Measurements from ENCODE around the gene GJC2.

GJC2 gene

GRCh38 chr1:228152097-228152917 is 2.6 kb downstream of the GJC2 start:
- Histone ChIP-seq H3K18ac (ENCODE audit: low read length) (no peak overlapping the region), H4K8ac (ENCODE audit: low read depth, low read length) (no peak overlapping the region), H3K23ac (ENCODE audit: low read length) (no peak overlapping the region), H3K4me1 (ENCODE audit: control insufficient read depth, low read depth, low read length) (no peaks in the 10 kb centered on the region), H3K4ac (ENCODE audit: low read depth, low read length) (no peak overlapping the region), H3K79me2 (ENCODE audit: control insufficient read depth, insufficient read depth, low read length) (no peaks in the 10 kb centered on the region), H2AK5ac (ENCODE audit: low read length) (no peak overlapping the region), H3K36me3 (ENCODE audit: control insufficient read depth, insufficient read depth, low read length) (no peaks in the 10 kb centered on the region), H3K27ac (ENCODE audit: low read depth, low read length) (no peak overlapping the region), H4K5ac (ENCODE audit: low read length) (no peak overlapping the region), H3K56ac (ENCODE audit: low read length) (no peak overlapping the region), H2BK15ac (replicated peaks; ENCODE audit: low read depth) (no peak overlapping the region), H3K4me3 (ENCODE audit: low read length) (no peak overlapping the region), H3K4me2 (ENCODE audit: low read length) (no peak overlapping the region), H3K27me3 (ENCODE audit: insufficient read depth, low read length, poor library complexity) (no peaks in the 10 kb centered on the region), H2BK120ac (ENCODE audit: low read depth, low read length) (no peak overlapping the region), H3K9ac (ENCODE audit: low read length) (no peak overlapping the region), H2BK5ac (ENCODE audit: low read length) (no peak overlapping the region), H3K79me1 (ENCODE audit: low read length) (no peaks in the 10 kb centered on the region)
- DNase-seq: no peak
- no CpG with 5 or more reads among the region's 19 CpGs for WGBS (ENCODE audit: extremely low coverage, insufficient coverage, low lambda C conversion rate)

- WGBS (ENCODE audit: extremely low coverage, insufficient coverage, low lambda C conversion rate): no CpG with 5 or more reads among the region's 3 CpGs
- DNase-seq: no peak
- Histone ChIP-seq H3K9ac (ENCODE audit: low read length) (no peak overlapping the region), H3K79me2 (ENCODE audit: control insufficient read depth, insufficient read depth, low read length) (no peaks in the 10 kb centered on the region), H3K4ac (ENCODE audit: low read depth, low read length) (no peak overlapping the region), H3K27ac (ENCODE audit: low read depth, low read length) (no peak overlapping the region), H3K27me3 (ENCODE audit: insufficient read depth, low read length, poor library complexity) (no peaks in the 10 kb centered on the region), H3K4me1 (ENCODE audit: control insufficient read depth, low read depth, low read length) (no peaks in the 10 kb centered on the region), H4K8ac (ENCODE audit: low read depth, low read length) (no peak overlapping the region), H3K18ac (ENCODE audit: low read length) (no peak overlapping the region), H3K36me3 (ENCODE audit: control insufficient read depth, insufficient read depth, low read length) (no peaks in the 10 kb centered on the region), H4K5ac (ENCODE audit: low read length) (no peak overlapping the region), H3K4me3 (ENCODE audit: low read length) (no peak overlapping the region), H3K56ac (ENCODE audit: low read length) (no peak overlapping the region), H2BK120ac (ENCODE audit: low read depth, low read length) (no peak overlapping the region), H3K79me1 (ENCODE audit: low read length) (no peaks in the 10 kb centered on the region), H3K23ac (ENCODE audit: low read length) (no peak overlapping the region), H3K4me2 (ENCODE audit: low read length) (no peak overlapping the region), H2AK5ac (ENCODE audit: low read length) (no peak overlapping the region), H2BK5ac (ENCODE audit: low read length) (no peak overlapping the region), H2BK15ac (replicated peaks; ENCODE audit: low read depth) (no peak overlapping the region)
Measured at GRCh38 chr1:228152918-228153258, 3.2 kb downstream of the GJC2 start.

DNA sequence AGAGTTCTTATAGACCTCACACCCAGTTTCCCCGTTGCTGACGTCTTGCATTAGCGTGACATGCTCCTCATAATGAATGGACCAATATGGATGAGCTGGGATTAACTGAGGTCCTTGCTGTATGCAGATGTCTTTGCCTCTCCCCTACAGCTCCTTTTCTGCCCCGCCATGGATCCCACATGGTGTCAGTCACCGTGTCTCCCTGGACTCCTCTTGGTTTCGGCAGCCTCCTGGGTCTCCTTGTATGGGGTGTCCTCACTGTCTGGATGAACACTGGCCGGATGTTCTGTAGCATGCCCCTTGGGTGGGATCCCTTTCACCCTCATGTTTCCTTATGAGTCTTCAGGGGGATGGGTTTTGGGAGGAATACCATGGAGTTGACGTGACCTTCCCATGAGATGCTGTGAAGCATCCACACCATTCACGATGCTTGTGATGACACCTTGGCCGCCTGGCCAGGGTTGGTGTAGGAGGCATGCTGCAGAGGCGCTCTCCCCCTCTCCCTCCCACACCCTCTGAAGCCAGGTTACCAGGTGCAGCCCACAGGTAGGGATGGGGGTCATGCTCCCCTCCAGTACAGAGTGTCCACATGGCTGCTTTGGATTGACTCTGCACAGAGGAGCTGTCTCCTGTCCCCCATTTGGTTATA is 4.4 kb downstream of the GJC2 start:
- H4K8ac ChIP-seq (ENCODE audit: low read depth, low read length): no peak overlapping the region
- H2BK5ac ChIP-seq (ENCODE audit: low read length): no peak overlapping the region
- H3K27me3 ChIP-seq (ENCODE audit: insufficient read depth, low read length, poor library complexity): no peaks in the 10 kb centered on the region
- H3K4me3 ChIP-seq (ENCODE audit: low read length): no peak overlapping the region
- H3K79me2 ChIP-seq (ENCODE audit: control insufficient read depth, insufficient read depth, low read length): no peaks in the 10 kb centered on the region
- H3K27ac ChIP-seq (ENCODE audit: low read depth, low read length): no peak overlapping the region
- no peak overlapping the region for H3K9ac ChIP-seq (ENCODE audit: low read length)
- no peaks in the 10 kb centered on the region for H3K4me1 ChIP-seq (ENCODE audit: control insufficient read depth, low read depth, low read length)
- H3K56ac ChIP-seq (ENCODE audit: low read length): no peak overlapping the region
- H3K4me2 ChIP-seq (ENCODE audit: low read length): no peak overlapping the region
- H4K5ac ChIP-seq (ENCODE audit: low read length): no peak overlapping the region
- H2BK120ac ChIP-seq (ENCODE audit: low read depth, low read length): no peak overlapping the region
- H3K23ac ChIP-seq (ENCODE audit: low read length): no peak overlapping the region
- H3K79me1 ChIP-seq (ENCODE audit: low read length): no peaks in the 10 kb centered on the region
- DNase-seq: no peak
- H3K18ac ChIP-seq (ENCODE audit: low read length): no peak overlapping the region
- H3K4ac ChIP-seq (ENCODE audit: low read depth, low read length): no peak overlapping the region
- WGBS (ENCODE audit: extremely low coverage, insufficient coverage, low lambda C conversion rate): no CpG with 5 or more reads among the region's 11 CpGs
- H3K36me3 ChIP-seq (ENCODE audit: control insufficient read depth, insufficient read depth, low read length): no peaks in the 10 kb centered on the region
- no peak overlapping the region for H2BK15ac ChIP-seq (replicated peaks; ENCODE audit: low read depth)
- H2AK5ac ChIP-seq (ENCODE audit: low read length): no peak overlapping the region

DNA sequence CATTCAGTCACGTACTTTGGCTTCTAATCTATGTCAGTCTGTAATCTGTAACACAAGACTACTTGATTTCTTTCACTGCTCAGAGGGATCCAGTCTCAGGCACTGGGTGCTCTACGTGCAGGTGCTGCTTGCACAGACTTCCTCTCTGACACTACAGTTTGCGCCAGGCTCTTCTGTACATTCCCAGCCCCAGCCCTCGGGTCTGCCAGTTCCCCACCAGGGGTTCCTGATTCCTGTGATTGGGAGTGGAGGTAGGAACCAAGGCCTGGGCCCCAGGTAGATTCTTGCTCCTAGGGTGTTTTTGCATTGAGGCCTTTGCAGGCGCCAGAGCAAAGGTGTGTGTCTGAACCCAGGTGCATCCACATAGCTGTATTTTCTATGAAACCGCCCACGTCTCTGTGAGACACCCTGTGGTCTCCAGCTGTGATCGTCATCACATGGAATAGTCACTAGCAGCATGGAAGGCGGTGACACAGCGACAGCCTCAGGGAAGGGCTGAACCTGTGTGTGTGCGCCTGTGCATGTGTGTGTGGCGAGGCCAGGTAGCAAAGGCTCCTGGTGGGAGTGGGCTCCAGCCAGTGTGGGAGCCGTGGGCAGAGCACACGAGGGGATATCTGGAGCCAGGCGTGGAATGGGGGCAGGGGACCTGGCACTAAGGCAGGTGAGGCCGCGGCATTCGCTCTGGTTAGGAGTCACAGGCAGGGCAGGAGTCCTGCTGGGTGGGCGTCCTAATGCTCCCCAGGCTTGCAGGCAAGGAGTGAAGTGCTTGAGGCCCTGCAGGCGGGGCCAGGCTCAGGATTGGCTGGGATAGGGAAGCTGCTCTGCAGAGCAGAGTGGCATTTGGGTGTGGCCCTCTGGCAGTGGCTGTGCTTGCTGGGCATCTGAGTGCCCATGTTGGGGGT is 5.2 kb downstream of the GJC2 start:
- Histone ChIP-seq H4K5ac (ENCODE audit: low read length) (no peak overlapping the region), H4K8ac (ENCODE audit: low read depth, low read length) (no peak overlapping the region), H3K4ac (ENCODE audit: low read depth, low read length) (no peak overlapping the region), H3K56ac (ENCODE audit: low read length) (no peak overlapping the region), H2BK15ac (replicated peaks; ENCODE audit: low read depth) (no peak overlapping the region), H3K4me2 (ENCODE audit: low read length) (no peak overlapping the region), H2AK5ac (ENCODE audit: low read length) (no peak overlapping the region), H3K23ac (ENCODE audit: low read length) (no peak overlapping the region), H3K27me3 (ENCODE audit: insufficient read depth, low read length, poor library complexity) (no peaks in the 10 kb centered on the region), H3K9ac (ENCODE audit: low read length) (no peak overlapping the region), H3K4me3 (ENCODE audit: low read length) (no peak overlapping the region), H3K18ac (ENCODE audit: low read length) (no peak overlapping the region), H3K79me2 (ENCODE audit: control insufficient read depth, insufficient read depth, low read length) (no peaks in the 10 kb centered on the region), H2BK5ac (ENCODE audit: low read length) (no peak overlapping the region), H3K27ac (ENCODE audit: low read depth, low read length) (no peak overlapping the region), H3K36me3 (ENCODE audit: control insufficient read depth, insufficient read depth, low read length) (no peaks in the 10 kb centered on the region), H3K79me1 (ENCODE audit: low read length) (no peaks in the 10 kb centered on the region), H2BK120ac (ENCODE audit: low read depth, low read length) (no peak overlapping the region), H3K4me1 (ENCODE audit: control insufficient read depth, low read depth, low read length) (no peaks in the 10 kb centered on the region)
- no CpG with 5 or more reads among the region's 20 CpGs for WGBS (ENCODE audit: extremely low coverage, insufficient coverage, low lambda C conversion rate)
- no peak for DNase-seq

GRCh38 chr1:228155596-228156514 is 6.1 kb downstream of the GJC2 start:
- H3K4me2 ChIP-seq (ENCODE audit: low read length): no peak overlapping the region
- H3K4ac ChIP-seq (ENCODE audit: low read depth, low read length): no peak overlapping the region
- H4K8ac ChIP-seq (ENCODE audit: low read depth, low read length): no peak overlapping the region
- DNase-seq: no peak
- no peaks in the 10 kb centered on the region for H3K27me3 ChIP-seq (ENCODE audit: insufficient read depth, low read length, poor library complexity)
- WGBS (ENCODE audit: extremely low coverage, insufficient coverage, low lambda C conversion rate): no CpG with 5 or more reads among the region's 16 CpGs
- no peaks in the 10 kb centered on the region for H3K4me1 ChIP-seq (ENCODE audit: control insufficient read depth, low read depth, low read length)
- H3K56ac ChIP-seq (ENCODE audit: low read length): no peak overlapping the region
- H2BK120ac ChIP-seq (ENCODE audit: low read depth, low read length): no peak overlapping the region
- H3K36me3 ChIP-seq (ENCODE audit: control insufficient read depth, insufficient read depth, low read length): no peaks in the 10 kb centered on the region
- H3K18ac ChIP-seq (ENCODE audit: low read length): no peak overlapping the region
- H3K79me1 ChIP-seq (ENCODE audit: low read length): no peaks in the 10 kb centered on the region
- H2BK5ac ChIP-seq (ENCODE audit: low read length): no peak overlapping the region
- no peak overlapping the region for H3K23ac ChIP-seq (ENCODE audit: low read length)
- no peaks in the 10 kb centered on the region for H3K79me2 ChIP-seq (ENCODE audit: control insufficient read depth, insufficient read depth, low read length)
- H4K5ac ChIP-seq (ENCODE audit: low read length): no peak overlapping the region
- H3K27ac ChIP-seq (ENCODE audit: low read depth, low read length): no peak overlapping the region
- no peak overlapping the region for H2BK15ac ChIP-seq (replicated peaks; ENCODE audit: low read depth)
- H3K9ac ChIP-seq (ENCODE audit: low read length): no peak overlapping the region
- H3K4me3 ChIP-seq (ENCODE audit: low read length): no peak overlapping the region
- H2AK5ac ChIP-seq (ENCODE audit: low read length): no peak overlapping the region

Data from mesendoderm (in vitro differentiated cells).